Right forelimb (tissue), 1 donor: ENCODE results near the gene C21orf58.
A peak's percentile ranks its signal among the peaks of the same experiment; 100 is the strongest.
"Not testable (repeated sequence)": the region's sequence is repeated elsewhere in the genome, so short reads cannot be mapped to it uniquely, and the experiment has no call there.

ENCODE experiments used
- DNase-seq: peaks from one replicate; pipeline ENCODE4 v3.0.0-alpha.2; 2018

C21orf58 gene

DNA sequence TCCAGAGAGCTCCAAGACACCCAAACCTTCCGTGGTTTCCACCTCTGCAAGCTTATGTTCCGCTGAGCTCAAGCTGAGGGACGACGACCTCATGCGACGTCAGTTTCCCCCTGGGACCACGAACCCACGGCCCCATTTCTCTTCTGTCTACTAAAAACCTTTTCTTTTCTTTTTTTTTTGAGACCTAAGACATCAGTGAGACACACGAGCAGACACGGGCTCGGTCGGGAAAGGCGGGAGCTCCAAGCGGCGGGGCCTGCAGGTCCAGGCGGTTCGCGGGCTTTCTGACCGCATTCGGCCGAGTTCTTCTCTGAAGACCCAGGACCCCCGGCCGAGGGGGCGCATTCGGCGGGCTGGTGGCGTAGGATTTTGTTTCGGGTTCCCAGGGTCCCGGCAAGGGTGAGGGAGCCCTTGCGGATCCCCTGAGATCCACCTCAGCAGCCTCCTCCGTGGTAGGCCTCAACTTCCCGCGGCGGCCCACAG, 402 bp downstream of the C21orf58 start:
- DNase-seq: peak; percentile 47

DNA sequence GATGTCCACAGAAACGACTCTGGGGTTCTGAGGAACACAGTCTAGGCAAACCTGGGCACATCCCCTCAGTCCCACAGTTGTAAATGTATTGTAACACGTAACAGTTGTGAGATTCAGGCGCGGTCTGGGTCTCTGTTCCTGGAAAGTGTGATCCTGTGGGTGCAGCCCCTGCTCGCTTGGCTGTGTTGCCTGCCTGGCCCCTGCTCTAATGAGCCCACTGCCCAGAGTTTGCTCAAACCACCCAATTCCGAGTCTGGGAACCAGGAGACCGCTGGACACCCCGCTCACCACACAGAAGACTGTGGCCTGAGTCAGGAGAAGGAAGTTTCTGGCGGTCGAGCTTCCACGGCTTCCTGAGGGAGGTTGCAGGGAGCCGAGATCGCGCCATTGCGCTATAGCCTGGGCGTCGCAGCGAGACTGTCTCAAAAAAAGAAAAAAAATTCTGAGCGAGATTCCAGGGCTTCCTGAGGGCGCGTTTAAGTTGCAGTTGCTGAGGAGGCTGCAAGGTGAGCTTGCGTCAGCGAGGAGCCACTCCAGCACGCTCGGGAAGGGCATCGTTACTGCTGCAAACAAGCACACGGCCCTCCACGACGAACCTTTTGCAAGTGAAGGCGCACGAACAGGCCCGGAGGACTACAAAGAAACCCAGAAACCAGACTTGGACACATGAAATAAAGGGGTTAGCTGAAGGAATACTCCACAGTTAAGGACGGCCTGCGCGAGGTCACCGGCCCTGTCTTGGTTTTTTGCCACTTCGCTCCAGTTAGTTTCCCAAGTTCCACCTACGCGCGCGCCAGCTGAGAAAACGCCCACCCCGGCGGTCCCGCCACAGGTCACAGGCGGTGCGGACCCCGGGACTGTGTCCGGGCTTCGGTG, 1.1 kb downstream of the C21orf58 start:
- peak; percentile 48 for DNase-seq

DNA sequence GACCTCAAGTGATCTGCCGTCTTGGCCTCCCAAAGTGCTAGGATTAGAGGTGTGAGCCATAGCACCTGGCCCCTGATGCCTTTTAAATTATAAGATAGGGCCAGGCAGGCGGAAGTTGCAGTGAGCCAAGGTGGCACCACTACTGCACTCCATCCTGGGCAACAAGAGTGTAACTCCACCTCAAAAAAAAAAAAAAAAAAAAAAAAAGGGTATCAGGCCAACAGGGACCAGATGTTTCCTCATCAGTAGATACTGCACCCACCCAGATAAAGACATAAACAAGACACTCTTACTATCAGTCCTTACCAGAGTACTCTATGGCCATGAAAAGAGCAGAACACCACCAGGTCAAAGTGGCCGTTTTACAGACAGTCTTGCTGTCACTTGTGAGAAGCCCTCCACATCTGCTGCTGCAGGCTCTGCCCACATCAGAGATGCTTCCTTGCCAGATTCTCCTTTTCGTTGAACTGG, 3.3 kb downstream of the C21orf58 start:
- DNase-seq: no peak

DNA sequence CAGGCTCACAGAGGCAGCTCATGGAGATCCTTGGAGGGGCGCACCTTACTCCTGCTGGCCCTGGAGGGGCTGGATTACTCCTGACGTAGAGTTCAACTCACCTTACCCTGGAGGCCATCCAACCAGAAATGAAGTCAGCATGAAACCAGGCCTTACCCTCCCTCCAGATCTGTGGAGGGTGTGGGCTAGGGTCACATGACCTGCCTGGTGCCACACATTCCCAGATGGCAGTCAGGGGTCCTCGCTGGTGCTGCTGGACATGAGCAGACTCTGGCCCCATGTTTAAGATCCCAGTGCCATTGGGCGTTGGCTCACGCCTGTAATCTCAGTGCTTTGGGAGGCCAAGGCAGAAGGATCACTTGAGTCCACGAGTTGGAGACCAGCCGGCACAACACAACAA, 4.5 kb downstream of the C21orf58 start:
- DNase-seq: no peak

DNA sequence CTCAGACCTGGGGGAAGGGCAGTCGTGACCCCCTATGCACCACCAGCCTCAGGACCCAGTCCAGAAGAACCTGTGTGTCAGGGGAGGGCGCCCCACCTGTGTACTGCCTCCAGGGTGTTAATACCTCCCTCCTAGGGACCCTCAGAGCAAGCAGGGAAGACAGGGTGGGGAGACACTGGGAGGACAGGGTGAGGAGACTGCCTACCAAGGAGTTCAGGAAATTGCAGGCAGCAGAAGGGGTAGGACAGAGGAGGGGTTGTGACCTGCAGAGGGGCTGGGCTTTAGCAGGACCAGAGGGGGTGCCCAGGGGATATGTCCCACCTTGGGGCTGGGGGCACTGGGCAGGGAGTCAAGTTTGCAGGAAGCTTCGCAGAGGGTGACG, 5.2 kb downstream of the C21orf58 start:
- no peak for DNase-seq

DNA sequence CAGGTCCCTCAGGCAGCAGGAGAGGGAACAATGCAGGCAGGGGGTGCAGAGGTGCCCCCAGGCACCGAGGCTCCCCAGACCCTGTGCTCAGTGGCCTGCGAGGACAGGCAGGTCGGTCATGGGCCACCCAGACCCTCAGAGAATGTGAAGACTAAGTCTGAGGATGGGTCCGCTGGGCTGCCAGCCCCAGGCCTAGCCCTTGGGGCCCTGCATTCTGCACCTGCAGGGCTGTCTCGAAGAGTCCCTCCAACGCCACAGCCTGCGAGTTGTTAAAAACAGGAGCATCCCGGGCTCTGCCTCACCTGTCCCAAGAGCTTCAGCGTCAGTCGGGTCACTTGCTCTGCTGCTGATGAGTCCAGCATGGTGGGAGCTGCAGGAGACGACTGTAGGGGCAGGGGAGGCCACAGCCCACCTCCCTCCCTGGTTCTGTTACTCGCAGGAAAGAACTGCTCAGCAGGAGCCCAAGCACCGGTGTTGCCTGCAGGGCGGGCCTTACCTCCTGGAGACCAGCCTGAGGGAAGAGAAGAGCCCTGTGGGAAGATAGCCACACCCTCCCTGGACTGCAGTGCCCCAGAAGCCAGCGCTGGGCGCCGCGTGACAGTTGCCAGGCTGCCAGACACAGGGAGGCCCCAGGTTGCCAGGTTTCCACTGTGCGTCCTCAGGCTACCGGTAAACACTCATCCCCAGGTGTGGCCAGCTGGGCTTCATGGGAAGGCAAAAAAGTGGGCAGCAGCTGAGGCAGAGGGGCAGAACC, 5.8 kb downstream of the C21orf58 start:
- DNase-seq: no peak

DNA sequence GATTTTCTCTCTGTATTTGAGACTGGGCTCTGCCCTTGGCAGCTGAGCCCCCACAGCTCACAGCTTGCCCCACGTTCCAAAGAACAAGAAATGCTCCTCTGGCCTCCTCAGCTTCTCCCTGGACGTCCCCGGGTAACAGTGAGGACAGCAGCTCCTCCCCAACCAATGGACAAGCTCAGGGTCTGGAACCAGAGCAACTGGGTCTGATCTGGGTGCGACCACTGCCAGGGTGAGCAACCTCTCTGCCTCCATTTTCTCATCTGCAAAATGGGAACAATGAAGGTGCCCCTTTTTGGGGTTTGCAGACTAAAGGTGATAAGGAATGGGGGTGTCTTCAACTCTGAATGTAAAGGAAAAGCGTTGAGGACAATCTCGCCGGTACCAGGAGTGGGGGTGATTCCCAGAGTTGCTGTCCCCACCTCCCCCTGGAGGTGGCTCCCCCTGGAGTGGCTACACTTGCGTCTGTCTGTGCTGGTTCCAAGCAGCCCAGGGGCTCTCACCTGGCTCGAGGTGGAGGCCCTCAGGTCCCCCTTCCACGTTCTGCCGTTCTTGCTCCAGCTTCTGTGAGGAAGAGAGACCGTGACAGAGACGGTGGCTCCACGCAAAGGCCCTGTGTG, 6.9 kb downstream of the C21orf58 start:
- no peak for DNase-seq

DNA sequence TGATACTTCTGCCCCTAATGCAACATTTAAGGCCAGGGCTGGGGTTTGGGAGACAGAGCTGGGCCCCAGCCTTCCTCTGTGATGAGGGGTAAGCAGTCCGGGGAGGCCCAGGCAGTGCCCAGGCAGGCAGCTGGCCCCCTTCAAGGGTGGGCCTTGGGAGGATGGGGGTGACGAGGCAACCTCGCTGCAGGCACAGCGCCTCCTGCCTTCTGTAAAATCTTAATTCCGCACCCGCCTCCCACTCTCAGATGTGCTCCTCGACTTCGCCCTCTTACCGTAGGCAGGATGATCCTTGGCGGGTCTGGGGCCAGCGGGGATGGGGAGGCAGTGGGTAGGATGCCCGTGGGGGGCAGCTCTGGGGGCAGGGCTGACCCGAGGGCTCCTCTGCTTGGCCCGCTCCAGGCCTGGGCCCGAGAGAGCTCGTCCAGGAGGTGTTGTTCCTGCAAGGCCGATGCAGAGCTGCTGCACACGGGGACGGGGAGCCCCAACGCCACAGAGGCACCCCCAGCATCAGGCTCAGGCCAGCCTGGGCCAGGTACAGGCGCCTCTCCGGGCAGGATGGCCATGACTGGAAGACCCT, 9.1 kb downstream of the C21orf58 start:
- DNase-seq: no peak

DNA sequence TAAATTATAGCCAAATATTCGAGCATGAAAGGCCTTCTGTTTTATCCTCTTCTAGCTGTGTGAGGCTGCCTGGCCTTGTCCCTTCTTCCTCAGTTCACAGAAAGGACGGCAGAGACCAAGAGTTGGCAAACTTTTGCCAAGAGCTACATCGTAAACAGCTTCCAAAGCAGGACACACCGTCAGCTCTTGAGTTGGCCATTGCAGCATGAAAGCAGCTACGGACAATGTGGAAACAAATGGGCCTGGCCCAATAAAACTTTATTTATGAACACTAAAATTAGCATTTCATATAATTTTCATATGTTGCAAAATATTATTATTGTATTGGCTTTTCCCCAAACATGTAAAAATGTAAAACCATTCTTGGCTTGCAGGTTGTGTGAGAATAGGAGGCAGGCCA, 10.7 kb downstream of the C21orf58 start:
- DNase-seq: no peak

DNA sequence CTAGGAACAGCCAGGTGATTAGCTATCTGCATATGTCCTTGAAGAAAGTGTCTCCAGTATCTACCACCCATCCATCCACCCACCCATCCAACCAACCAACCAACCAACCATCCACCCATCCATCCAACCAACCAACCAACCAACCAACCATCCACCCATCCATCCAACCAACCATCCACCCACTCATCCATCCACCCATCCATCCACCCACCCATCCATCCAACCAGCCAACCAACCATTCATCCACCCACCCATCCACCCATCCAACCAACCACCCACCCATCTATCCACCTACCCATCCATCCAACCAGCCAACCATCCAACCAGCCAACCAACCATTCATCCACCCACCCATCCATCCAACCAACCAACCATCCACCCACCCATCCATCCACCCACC, 12.1 kb downstream of the C21orf58 start:
- DNase-seq: no peak

DNA sequence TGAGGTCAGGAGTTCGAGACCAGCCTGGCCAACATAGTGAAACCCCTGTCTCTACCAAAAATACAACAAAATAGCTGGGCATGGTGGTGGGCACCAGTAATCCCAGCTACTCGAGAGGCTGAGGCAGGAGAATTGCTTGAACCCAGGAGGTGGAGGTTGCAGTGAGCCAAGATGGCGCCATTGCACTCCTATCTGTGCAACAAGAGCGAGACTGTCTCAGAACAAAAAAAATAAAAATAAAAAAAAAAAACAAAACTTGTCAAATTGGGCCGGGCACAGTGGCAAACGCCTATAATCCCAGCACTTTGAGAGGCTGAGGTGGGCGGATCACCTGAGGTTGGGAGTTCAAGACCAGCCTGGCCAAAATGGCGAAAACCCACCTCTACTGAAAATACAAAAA, 13.4 kb downstream of the C21orf58 start:
- not testable (repeated sequence) for DNase-seq

DNA sequence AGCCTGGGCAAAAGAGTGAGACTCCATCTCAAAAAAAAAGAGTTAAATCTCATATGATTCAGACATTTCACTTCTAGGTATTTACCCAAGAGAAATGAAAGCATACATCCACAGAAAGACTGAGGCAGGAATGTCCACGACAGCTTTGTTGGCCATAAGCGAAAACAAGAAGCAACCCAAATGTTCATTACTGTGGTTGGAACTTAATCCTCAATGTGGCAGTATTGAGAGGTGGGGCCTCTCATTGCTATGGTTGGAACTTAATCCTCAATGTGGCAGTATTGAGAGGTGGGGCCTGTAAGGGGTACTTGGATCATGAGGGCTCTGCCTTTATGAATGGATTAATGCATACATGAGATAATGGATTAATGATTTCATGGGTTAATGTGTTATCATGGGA, 15.2 kb downstream of the C21orf58 start:
- DNase-seq: no peak

DNA sequence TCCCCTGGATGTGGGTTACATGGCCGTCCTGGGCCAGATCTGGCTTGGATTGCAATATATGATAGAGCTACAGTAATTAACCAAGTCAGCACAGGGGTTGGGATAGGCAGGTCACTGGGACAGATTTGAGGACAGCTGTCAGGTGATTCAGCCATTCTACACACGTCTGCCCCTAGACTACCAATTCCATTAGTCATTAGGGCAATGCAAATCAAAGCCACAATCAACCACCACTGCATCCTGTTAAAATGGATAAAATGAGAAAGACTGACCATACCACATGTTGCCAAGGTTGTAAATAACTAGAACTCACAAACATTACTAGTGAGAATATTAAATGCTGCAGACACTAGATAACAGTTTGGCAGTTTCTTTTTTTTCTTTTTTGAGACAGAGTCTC, 16.0 kb downstream of the C21orf58 start:
- no peak for DNase-seq

DNA sequence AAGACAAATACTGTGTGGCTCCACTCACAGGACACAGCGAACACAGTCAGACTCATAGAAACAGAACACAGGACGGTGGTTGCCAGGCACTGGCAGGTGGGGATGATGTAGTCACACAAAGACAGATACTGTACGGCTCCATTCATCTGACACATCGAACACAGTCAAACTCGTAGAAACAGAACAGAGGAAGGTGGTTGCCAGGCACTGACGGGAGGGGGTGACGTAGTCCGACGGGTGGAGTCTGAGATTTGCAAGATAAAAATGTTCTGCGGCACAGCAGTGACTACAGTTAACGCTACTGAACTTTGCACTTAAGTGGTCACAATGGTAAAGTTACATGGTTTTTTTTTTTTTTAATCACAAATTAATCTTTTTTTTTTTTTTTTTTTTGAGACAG, 18.7 kb downstream of the C21orf58 start:
- DNase-seq: no peak

DNA sequence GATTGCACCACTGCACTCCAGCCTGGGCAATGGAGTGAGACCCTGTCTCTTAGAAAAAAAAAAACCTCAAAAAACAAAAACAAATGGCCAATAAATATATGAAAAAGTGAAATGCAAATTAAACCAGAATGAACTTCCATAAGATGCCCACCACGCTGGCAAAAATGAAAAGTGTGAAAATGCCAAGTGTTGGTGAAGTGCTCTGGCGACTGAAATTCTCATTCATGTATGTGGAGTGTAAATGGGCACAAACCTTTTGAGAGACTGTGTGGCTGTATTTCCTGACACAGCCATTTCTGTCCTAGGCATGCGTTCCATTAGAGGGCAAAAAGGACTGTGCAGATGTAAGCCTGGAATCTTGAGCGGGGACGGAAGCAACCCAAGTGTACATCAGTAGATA, 19.2 kb downstream of the C21orf58 start:
- no peak for DNase-seq

DNA sequence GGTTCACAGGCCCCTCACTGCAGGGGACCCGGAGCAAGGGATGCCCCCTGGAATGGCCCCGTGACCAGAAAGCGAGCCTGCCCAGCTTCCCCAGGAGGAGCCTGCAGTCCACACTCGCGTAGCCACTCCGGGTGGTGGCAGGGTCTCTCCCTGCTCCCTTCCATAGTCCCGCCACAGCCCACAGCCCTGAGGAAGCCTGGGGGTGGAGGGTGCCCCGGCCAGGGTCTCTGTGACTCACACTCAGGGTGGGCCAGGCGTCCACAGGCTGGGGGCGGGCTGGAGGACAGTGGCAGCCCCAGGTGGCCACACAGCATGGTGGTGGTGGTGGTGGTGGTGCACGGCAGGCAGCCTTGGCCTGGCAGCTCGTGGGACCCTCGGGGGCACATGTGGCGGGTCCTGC, 21.9 kb downstream of the C21orf58 start:
- no peak for DNase-seq

DNA sequence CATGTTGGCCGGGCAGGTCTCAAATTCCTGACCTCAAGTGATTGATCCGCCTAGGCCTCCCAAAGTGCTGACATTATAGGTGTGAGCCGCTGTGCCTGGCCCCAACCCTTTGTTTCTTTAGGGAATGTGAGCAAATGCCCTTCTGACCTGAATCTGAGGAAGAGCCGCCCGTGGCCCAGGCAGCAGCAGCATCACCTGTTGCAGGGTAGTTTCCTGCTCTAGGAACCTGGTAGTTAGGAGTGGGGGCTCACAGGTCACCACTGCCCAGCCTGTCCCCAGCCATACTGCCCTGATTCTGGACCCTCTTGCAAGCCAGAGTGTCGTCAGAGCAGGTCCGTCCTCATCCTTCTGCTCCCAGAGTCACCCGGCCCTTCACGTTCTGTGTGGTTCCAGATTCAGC, 24.5 kb downstream of the C21orf58 start:
- DNase-seq: no peak

DNA sequence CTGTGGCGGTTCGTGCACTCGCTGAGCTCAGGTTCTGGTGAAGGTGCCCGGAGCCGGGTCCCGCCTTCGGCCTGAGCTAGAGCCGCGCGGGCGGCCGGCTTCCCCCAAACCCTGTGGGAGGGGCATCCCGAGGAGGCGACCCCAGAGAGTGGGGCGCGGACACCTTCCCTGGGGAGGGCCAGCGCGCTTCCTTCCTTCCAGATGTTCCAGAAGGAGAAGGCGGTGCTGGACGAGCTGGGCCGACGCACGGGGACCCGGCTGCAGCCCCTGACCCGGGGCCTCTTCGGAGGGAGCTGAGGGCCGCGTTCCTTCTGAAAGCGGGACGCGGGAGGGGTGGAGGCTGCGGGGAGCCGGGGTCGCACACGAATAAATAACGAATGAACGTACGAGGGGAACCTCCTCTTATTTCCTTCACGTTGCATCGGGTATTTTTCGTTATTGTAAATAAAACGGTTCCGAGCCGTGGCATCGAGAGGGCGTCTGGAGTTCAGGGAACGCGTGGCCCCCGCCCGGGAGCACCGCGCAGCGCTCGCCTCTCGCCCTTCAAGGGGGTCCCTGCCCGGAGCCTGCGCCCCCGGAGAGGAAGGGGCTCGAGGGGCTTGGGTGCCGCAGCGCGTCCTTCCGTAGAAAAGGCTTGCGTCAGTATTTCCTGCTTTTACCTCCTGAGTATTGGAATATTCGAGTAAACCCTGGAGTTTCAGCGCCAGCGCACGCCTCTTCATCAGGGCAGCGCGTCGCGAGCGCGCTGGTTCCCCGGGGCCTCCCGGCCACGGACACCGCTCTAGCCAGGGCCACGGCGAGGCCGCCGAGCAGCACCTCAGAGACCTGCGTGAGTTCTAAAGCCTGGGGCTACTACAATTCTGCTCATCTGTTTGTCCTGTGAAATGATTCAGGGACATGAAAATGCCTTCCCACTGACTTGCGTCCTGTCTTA, 26.1 kb downstream of the C21orf58 start:
- DNase-seq: peak; percentile 65

DNA sequence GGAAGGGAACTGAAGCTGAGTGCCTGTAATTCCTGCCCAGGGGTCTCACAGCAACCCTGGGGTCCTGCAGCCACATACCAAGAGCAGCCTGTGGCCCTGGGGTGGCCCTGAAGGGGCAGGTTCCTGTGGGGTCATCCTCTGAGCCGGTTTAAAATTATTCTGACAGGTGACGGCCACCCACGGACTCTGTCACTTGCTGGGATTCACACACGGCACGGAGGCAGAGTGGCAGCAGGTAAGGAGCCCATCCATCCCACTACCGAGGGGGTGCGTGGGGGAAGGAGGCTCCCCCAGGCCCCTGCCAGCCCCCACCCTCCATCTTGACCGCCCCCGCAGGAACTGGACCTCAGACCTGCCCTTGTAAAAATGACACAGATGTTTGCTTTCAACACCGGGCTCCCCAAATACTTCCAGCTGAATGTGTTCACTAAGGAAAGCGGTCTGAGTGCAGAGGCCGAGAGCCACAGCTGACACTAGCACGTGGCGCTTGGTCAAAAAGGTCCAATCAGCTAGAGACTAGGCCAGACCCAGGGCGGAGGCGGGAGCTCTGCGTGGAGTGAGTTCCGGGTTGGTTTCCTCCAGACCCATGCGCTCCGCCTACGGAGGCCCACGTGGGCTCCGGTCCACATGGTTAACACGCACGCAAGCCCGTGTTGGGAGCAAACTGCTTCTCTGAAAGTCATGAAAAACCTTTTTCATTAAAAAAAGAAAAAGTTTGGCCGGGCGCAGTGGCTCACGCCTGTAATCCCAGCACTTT, 27.5 kb downstream of the C21orf58 start:
- peak; percentile 85 for DNase-seq

DNA sequence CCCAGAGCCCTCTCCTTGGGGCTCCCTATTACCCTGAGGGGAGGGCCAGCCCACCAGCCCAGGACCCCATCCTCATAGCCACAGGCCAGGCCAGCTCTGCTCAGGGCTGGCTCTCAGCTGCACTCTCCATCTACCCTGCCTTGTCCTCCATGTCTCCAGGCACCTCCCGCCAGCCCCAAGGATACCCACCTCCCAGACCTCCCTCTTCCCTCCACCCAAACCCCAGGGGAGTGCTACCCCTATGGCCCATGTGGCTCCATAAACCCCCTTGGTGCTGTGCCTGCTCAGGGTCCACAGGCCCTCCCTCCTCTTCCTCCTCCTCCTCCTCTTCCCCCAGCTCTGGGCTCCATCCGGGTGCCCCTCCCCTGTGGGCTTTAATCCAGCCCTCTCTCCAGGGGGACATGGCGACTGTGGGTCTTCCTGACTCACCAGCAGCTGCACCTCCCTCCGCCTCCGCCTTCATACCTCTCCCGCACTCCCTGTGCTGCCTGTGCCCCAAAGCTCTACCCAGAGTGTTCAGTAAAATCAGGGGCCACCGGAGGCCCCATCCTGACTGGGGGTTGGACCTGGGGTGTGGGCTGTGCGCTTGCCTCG, 28.4 kb downstream of the C21orf58 start:
- no peak for DNase-seq

DNA sequence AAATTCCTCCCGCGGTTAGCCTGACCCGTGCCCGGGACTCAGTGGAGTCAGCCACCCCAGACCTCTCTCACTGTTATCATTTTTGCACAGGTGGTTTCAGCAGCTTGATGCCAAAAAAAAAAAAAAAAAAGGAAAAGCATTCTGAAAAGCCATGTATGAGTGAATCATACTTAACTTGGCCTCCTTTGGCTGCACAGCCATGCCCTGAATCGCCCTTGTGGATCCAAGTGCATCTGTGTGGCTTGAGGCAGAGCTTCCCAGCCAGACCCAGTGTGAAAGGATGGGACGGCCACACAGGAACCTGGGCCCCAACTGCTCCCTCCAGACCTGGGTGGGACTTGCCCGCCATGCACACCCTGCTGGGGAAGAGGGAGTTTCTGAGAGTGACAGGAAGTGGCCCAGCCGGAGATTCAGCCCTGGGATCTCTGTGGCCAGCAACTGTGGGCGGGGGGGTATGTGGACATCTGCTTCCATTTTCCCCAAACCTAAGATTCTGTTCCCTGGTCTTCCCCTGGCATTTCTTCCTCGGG, 29.0 kb downstream of the C21orf58 start:
- DNase-seq: no peak
